GM12878 (cell line): Measurements from ENCODE around the gene FCHSD2. TPM values are rescaled to one million over a fixed set of nuclear protein-coding genes. Genes with fewer than 3 reads are reported as not detected.

Experiments
- ATAC-seq: fragments of 200-7000 bp; cut with Tn5 transposase; 3 replicates; pipeline ENCODE4 v1.9.1; 2020; ENCODE audit warnings: mild to moderate bottlenecking, moderate library complexity
- BruUV-seq: library from RNA; stranded (reverse); fragments of 400-500 nt; replicated peaks from 2 replicates; lab custom pipeline; 2021; lab: Mats Ljungman, UMichigan
- CTCF ChIA-PET: fragments of 300-600 bp; sonication (Branson Sonifier 250); formaldehyde crosslinking; extraction: SDS; loops from one replicate; lab custom pipeline; 2021; ENCODE audit warnings: inconsistent platforms; lab: Yijun Ruan, JAX
- POLR2A ChIA-PET: fragments of 350-600 bp; formaldehyde crosslinking; extraction: SDS; loops from one replicate; lab custom pipeline; 2021; ENCODE audit warnings: inconsistent platforms; lab: Charles Lee
- RAD21 ChIA-PET: fragments of 300-600 bp; sonication (Branson Sonifier 250); formaldehyde crosslinking; loops from one replicate; lab custom pipeline; 2023; ENCODE audit warnings: antibody characterized with exemption; ENCODE audit not compliant: unreplicated experiment; lab: Charles Lee
- SMC1A ChIA-PET: fragments of 300-600 bp; sonication (Branson Sonifier 250); formaldehyde crosslinking; loops from one replicate; lab custom pipeline; 2023; ENCODE audit not compliant: unreplicated experiment, uncharacterized antibody; lab: Charles Lee
- DNase-seq: peaks from one replicate; pipeline ENCODE4 v3.0.0-alpha.2; 2011; ENCODE audit warnings: low read depth, low spot score
- FAIRE-seq: peaks from 3 replicates; lab custom pipeline; 2011; peaks lifted over from hg19 to GRCh38; lab: Jason Lieb, UNC
- H2AFZ ChIP-seq: 2 replicates; pipeline ENCODE4 v1.6.0; 2011; ENCODE audit warnings: low read depth, low read length, control low read depth; ENCODE audit not compliant: control insufficient read depth
- H3K27ac ChIP-seq: 2 replicates; pipeline ENCODE4 v1.5.1; 2011; ENCODE audit warnings: control low read depth; ENCODE audit not compliant: control insufficient read depth, insufficient read depth
- H3K27me3 ChIP-seq, 2 experiments: replicated peaks in 1 of 2; 2 replicates each; pipeline versions ENCODE4 v1.6.0 to v1.6.1; 2011; ENCODE audit warnings: low read length in 1 of 2; ENCODE audit not compliant: control insufficient read depth in 2 of 2, insufficient read depth in 2 of 2
- H3K36me3 ChIP-seq, 2 experiments: 2 replicates each; pipeline ENCODE4 v1.5.1; 2011; ENCODE audit warnings: low read length in 1 of 2; ENCODE audit not compliant: control insufficient read depth in 2 of 2, insufficient read depth in 2 of 2
- H3K4me1 ChIP-seq: 2 replicates; pipeline ENCODE4 v1.6.1; 2011; ENCODE audit warnings: mild to moderate bottlenecking, low read length, moderate library complexity, mixed read lengths; ENCODE audit not compliant: control insufficient read depth, insufficient read depth
- H3K4me2 ChIP-seq: 2 replicates; pipeline ENCODE4 v1.6.0; 2011; ENCODE audit warnings: control low read depth; ENCODE audit not compliant: control insufficient read depth, insufficient read depth
- H3K4me3 ChIP-seq: fragments of 200-600 bp; sonication (generic); 2 replicates; pipeline ENCODE4 v1.5.1; 2016
- H3K79me2 ChIP-seq: 2 replicates; pipeline ENCODE4 v1.6.0; 2011; ENCODE audit warnings: low read length; ENCODE audit not compliant: control insufficient read depth, insufficient read depth
- H3K9ac ChIP-seq: 2 replicates; pipeline ENCODE4 v1.8.0; 2011; ENCODE audit warnings: low read length, control low read depth, mixed read lengths; ENCODE audit not compliant: control insufficient read depth, insufficient read depth
- H3K9me3 ChIP-seq: replicated peaks from 3 replicates; pipeline ENCODE4 v1.5.1; 2011; ENCODE audit warnings: mild to moderate bottlenecking, low read length; ENCODE audit not compliant: control insufficient read depth, insufficient read depth
- H4K20me1 ChIP-seq: 2 replicates; pipeline ENCODE4 v1.6.0; 2011; ENCODE audit not compliant: control insufficient read depth, insufficient read depth
- BCL3 ChIP-seq: IDR thresholded peaks from 2 replicates; pipeline ENCODE4 v1.6.1; 2011; ENCODE audit warnings: borderline replicate concordance, low read depth, mild to moderate bottlenecking, moderate library complexity, low read length; ENCODE audit not compliant: insufficient read depth, poor library complexity, severe bottlenecking
- HCFC1 ChIP-seq: fragments of 150-350 bp; IDR thresholded peaks from 2 replicates; pipeline ENCODE4 v1.6.1; 2014; ENCODE audit warnings: low read length
- NR2C1 ChIP-seq: fragments of 450-650 bp; IDR thresholded peaks from 2 replicates; pipeline ENCODE4 v1.6.1; 2017; ENCODE audit warnings: antibody characterized with exemption, mild to moderate bottlenecking, moderate library complexity
- NR2C2 ChIP-seq: IDR thresholded peaks from 2 replicates; pipeline ENCODE4 v1.6.1; 2011; ENCODE audit warnings: borderline replicate concordance, low read depth; ENCODE audit not compliant: control insufficient read depth, insufficient read length
- NR2F1 ChIP-seq: fragments of 450-650 bp; conservative IDR thresholded peaks from 2 replicates; pipeline ENCODE4 v1.6.1; 2017; ENCODE audit warnings: mild to moderate bottlenecking
- PKNOX1 ChIP-seq: fragments of 450-650 bp; IDR thresholded peaks from 2 replicates; pipeline ENCODE4 v1.6.1; 2016; ENCODE audit warnings: mild to moderate bottlenecking
- RB1 ChIP-seq: fragments of 450-650 bp; formaldehyde crosslinking; IDR thresholded peaks from 2 replicates; pipeline ENCODE4 v1.6.1; 2017; ENCODE audit warnings: mild to moderate bottlenecking, borderline replicate concordance
- RCOR1 ChIP-seq: conservative IDR thresholded peaks from 2 replicates; pipeline ENCODE4 v1.6.1; 2012; ENCODE audit warnings: low read depth, low read length, improper control_type of control experiment
- SIN3A ChIP-seq: IDR thresholded peaks from 2 replicates; pipeline ENCODE4 v1.6.1; 2012; ENCODE audit warnings: low read depth, low read length, improper control_type of control experiment
- WGBS: methylation state at CpG from one replicate; pipeline ENCODE4 v1.1.6; 2016; ENCODE audit warnings: low lambda C conversion rate; ENCODE audit not compliant: insufficient replicate concordance, insufficient coverage; ENCODE audit errors: missing lambda C conversion rate; 5-methylcytosine and 5-hydroxymethylcytosine counted together
- in situ Hi-C: fragments of 300-500 bp; cut with MboI; formaldehyde crosslinking; loops from 9 replicates; pipeline ENCODE4 v1.14.3; 2018; ENCODE audit warnings: mixed read lengths
- intact Hi-C: fragments of 100-400 bp; cut with micrococcal nuclease; formaldehyde crosslinking; loops from one replicate; pipeline ENCODE4 v1.14.2; 2022; ENCODE audit not compliant: unreplicated experiment
- polyA plus RNA-seq, 11 experiments: library from polyadenylated mRNA; depleted of rRNA in 4 of 11; unstranded in 6 of 11; stranded (reverse) in 5 of 11; fragments of >200 nt; fragmentation: Nextera tagmentation in 4 of 11; fragmentation: Illumina TruSeq in 1 of 11; extraction: Ambion mirVana in 4 of 11; extraction: Trizol in 1 of 11; gene quantifications; 1 replicate in 1 of 11; 2 replicates in 10 of 11; pipeline versions ENCODE4 v1.2.1 to v1.2.3, GENCODE V29; 2011 to 2016; ENCODE audit warnings: inconsistent platforms in 2 of 11, missing spikeins in 2 of 11, low read depth in 1 of 11
- total RNA-seq, 4 experiments: library from RNA; depleted of rRNA in 3 of 4; stranded (reverse); fragments of >200 nt in 3 of 4; fragmentation: Illumina TruSeq in 1 of 4; extraction: Trizol in 1 of 4; gene quantifications; 2 replicates each; pipeline versions ENCODE4 v1.2.1 to v1.2.3, GENCODE V29; 2013 to 2021
- TF ChIP-seq, protein P1 (sequence below): fragments of 450-650 bp; formaldehyde crosslinking; IDR thresholded peaks from 2 replicates; pipeline ENCODE4 v1.4.0; 2022; ENCODE audit warnings: mild to moderate bottlenecking, moderate library complexity
- TF ChIP-seq, protein P2 (sequence below): fragments of 150-350 bp; IDR thresholded peaks from 2 replicates; pipeline ENCODE4 v1.6.1; 2014; ENCODE audit warnings: mild to moderate bottlenecking, low read depth, low read length
- TF ChIP-seq, protein P3 (sequence below): IDR thresholded peaks from 2 replicates; pipeline ENCODE4 v1.6.1; 2012; ENCODE audit warnings: low read length, inconsistent platforms

Gene FCHSD2
- total and polyA plus RNA-seq, 10 of the 15 experiments (the other 5 are each of a cell fraction or from before 2014, with no cell fraction given), result 13.2 to 89.8 (median 47.8) TPM

DNA sequence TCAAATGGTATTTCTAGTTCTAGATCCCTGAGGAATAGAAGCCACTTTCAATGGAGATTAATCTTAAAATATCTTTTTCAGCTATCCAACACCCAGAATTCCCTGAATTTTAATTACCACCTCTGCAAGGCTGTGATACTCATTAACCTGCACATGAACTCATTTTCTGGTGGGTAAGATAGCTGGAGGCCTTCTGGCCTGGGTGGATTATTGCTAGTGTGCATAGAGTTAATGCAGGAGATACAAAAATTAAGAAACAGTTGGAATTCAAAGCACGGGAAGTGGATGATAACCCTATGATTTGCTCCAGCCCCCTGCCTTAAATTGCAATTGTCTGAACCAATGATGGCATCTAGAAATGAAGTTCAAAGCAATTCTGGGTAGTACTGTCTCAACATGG lies 212.9 kb downstream of the FCHSD2 start:
- H3K9me3 ChIP-seq, result no peaks in the 10 kb centered on the region
- H3K4me2 ChIP-seq, result no peak overlapping the region
- WGBS, result 100% methylated on average over 1 of the region's 1 CpG
- DNase-seq (no peak), FAIRE-seq (no peak), ATAC-seq (no peak)
- H3K79me2 ChIP-seq, result 0 out of 2 replicates have a peak, but pooled peaks cover 1% of the 10 kb centered on the region
- no peak overlapping the region for H3K27ac ChIP-seq
- intact Hi-C loops (no loop called here), in situ Hi-C loops (loop anchor here (5.0 kb wide), 1 partner anchor 248 kb away; no protein-coding TSS in a partner anchor)
- no peak overlapping the region for H2AFZ ChIP-seq
- no peak overlapping the region for H3K4me3 ChIP-seq
- H4K20me1 ChIP-seq, result no peaks in the 10 kb centered on the region
- H3K4me1 ChIP-seq, result no peaks in the 10 kb centered on the region
- no peak overlapping the region for H3K9ac ChIP-seq
- ChIA-PET CTCF (interaction anchor here (0.6 to 1.5 kb wide), 2 partner anchors 9 to 248 kb away, joined by 3 to 4 read pairs; no protein-coding TSS in a partner anchor), RAD21 (no interaction called here), SMC1A (interaction anchor here (1.0 to 4.6 kb wide), 4 partner anchors 13 to 249 kb away, joined by 3 to 17 read pairs (median 4); no protein-coding TSS in a partner anchor), POLR2A (interaction anchor here (1.1 kb wide), 1 partner anchor 22 kb away, joined by 3 read pairs; no protein-coding TSS in a partner anchor)
- no peaks in the 10 kb centered on the region for H3K27me3 ChIP-seq
- no TSS peak for BruUV-seq
- peaks cover 3 to 12% of the 10 kb centered on the region in 2 experiments; a peak in 3 of 4 replicates for H3K36me3 ChIP-seq
- TF ChIP-seq, protein P1, sequence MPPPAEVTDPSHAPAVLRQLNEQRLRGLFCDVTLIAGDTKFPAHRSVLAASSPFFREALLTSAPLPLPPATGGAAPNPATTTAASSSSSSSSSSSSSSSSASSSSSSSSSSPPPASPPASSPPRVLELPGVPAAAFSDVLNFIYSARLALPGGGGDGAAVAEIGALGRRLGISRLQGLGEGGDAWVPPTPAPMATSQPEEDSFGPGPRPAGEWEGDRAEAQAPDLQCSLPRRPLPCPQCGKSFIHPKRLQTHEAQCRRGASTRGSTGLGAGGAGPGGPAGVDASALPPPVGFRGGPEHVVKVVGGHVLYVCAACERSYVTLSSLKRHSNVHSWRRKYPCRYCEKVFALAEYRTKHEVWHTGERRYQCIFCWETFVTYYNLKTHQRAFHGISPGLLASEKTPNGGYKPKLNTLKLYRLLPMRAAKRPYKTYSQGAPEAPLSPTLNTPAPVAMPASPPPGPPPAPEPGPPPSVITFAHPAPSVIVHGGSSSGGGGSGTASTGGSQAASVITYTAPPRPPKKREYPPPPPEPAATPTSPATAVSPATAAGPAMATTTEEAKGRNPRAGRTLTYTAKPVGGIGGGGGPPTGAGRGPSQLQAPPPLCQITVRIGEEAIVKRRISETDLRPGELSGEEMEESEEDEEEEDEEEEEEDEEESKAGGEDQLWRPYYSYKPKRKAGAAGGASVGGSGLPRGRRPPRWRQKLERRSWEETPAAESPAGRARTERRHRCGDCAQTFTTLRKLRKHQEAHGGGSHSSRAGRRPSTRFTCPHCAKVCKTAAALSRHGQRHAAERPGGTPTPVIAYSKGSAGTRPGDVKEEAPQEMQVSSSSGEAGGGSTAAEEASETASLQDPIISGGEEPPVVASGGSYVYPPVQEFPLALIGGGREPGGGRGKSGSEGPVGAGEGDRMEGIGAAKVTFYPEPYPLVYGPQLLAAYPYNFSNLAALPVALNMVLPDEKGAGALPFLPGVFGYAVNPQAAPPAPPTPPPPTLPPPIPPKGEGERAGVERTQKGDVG (CRISPR knock-in tag), result no peak
- TF ChIP-seq HCFC1 (no peak), NR2C1 (no peak), RCOR1 (no peak), PKNOX1 (no peak), RB1 (no peak), NR2F1 (no peak), NR2C2 (no peak), SIN3A (no peak), BCL3 (no peak)
- TF ChIP-seq, protein P2, sequence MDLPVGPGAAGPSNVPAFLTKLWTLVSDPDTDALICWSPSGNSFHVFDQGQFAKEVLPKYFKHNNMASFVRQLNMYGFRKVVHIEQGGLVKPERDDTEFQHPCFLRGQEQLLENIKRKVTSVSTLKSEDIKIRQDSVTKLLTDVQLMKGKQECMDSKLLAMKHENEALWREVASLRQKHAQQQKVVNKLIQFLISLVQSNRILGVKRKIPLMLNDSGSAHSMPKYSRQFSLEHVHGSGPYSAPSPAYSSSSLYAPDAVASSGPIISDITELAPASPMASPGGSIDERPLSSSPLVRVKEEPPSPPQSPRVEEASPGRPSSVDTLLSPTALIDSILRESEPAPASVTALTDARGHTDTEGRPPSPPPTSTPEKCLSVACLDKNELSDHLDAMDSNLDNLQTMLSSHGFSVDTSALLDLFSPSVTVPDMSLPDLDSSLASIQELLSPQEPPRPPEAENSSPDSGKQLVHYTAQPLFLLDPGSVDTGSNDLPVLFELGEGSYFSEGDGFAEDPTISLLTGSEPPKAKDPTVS, result no peak
- TF ChIP-seq, protein P3, sequence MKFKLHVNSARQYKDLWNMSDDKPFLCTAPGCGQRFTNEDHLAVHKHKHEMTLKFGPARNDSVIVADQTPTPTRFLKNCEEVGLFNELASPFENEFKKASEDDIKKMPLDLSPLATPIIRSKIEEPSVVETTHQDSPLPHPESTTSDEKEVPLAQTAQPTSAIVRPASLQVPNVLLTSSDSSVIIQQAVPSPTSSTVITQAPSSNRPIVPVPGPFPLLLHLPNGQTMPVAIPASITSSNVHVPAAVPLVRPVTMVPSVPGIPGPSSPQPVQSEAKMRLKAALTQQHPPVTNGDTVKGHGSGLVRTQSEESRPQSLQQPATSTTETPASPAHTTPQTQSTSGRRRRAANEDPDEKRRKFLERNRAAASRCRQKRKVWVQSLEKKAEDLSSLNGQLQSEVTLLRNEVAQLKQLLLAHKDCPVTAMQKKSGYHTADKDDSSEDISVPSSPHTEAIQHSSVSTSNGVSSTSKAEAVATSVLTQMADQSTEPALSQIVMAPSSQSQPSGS, result no peak
